NCI-H82 treated with DMSO at 0.1 percent for 48 hours (cell line): ENCODE data around the gene ZBTB20.
"Not testable (repeated sequence)": the region's sequence is repeated elsewhere in the genome, so short reads cannot be mapped to it uniquely, and the experiment has no call there.

Experiments
- DNase-seq: peaks from one replicate; lab custom pipeline; 2025; ENCODE audit not compliant: unreplicated experiment; lab: John Stamatoyannopoulos, UW

Gene ZBTB20

GRCh38 chr3:114846252-114846651 is 300.8 kb downstream of the ZBTB20 start:
- no peak for DNase-seq

DNA sequence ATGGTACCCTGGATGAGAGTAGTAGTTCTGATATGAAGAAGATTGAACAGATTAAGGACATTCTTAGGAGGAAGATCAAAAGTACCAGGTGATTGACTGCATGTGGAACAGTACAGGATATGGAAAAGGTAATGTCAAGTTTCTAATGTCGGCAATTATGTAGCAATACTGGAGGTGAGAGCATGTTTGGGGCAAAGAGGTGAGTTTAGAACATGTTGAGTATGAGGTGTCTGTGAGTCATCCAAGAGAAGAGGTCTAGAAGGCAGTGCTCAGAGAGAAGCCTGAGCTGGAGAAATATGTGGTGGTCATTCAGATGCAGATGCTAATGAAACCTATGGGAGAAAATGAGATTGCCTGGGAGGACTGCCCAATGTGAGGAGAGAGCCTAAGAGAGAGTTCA is 305.6 kb downstream of the ZBTB20 start:
- no peak for DNase-seq

DNA sequence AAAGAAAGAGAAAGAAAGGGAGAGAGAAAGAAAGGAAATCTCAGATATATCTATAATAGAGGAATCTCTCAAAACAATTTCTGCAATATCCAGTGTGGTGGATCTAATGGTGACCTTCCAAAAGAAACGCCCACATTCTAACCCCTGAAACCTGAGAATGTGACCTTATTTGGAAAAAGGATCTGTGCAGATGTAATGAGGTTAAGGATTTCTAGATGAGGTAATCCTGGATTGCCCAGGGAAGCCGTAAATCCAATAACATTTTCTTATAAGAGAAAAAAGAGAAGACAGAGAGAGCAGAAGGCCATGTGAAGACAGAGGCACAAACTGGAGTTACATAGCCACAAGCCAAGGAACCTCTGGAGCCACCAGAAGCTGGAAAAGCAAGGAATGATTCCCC is 307.6 kb downstream of the ZBTB20 start:
- peak; percentile 98 for DNase-seq

DNA sequence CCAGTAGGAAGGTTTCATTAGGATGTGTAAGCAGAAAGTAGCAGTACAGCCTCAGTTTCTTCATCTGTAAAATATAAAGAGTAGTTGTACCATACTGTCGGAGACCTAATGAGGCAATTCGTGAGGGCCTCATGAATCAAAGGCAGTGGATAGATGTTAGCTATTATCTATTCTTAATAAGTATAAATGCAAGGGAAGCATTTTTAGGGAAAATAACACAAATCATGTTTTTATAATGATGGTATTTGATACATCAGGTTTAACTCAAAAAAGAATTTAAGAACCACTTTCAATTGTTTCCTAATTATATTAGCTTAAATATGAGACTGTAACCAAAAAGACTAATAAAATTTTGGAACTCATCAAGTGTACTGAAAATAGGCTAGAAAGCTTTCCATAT is 309.1 kb downstream of the ZBTB20 start:
- DNase-seq, result no peak

GRCh38 chr3:114834175-114834940 is 312.7 kb downstream of the ZBTB20 start:
- no peak for DNase-seq

GRCh38 chr3:114831861-114832260 is 315.2 kb downstream of the ZBTB20 start:
- no peak for DNase-seq

GRCh38 chr3:114830652-114831051 is 316.4 kb downstream of the ZBTB20 start:
- DNase-seq, result no peak

- DNase-seq, result no peak
Measured at GRCh38 chr3:114829783-114830182, 317.3 kb downstream of the ZBTB20 start.

- DNase-seq, result peak; percentile 68
Measured at GRCh38 chr3:114827495-114827894, 319.6 kb downstream of the ZBTB20 start.

DNA sequence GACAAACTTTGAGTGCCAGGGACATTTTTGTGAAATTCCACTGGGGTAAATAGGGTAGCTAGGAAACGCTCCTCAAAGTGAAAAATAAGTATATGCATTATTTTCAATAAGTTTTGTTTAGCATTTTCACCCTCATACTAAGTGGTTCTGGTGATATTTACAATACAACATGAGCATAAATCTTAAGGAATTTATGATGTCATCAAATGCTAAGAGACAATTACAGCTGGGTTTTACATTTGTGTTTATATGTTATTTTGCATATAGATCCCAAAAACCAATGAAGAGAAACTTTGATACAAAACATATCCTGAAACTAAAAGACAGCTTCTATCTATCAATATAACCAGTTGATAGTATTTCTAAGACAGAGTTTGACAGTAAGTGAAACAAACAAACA is 323.1 kb downstream of the ZBTB20 start:
- no peak for DNase-seq

- no peak for DNase-seq
Measured at GRCh38 chr3:114823061-114823460, 324.0 kb downstream of the ZBTB20 start.

GRCh38 chr3:114816052-114816451 is 331.0 kb downstream of the ZBTB20 start:
- no peak for DNase-seq

DNA sequence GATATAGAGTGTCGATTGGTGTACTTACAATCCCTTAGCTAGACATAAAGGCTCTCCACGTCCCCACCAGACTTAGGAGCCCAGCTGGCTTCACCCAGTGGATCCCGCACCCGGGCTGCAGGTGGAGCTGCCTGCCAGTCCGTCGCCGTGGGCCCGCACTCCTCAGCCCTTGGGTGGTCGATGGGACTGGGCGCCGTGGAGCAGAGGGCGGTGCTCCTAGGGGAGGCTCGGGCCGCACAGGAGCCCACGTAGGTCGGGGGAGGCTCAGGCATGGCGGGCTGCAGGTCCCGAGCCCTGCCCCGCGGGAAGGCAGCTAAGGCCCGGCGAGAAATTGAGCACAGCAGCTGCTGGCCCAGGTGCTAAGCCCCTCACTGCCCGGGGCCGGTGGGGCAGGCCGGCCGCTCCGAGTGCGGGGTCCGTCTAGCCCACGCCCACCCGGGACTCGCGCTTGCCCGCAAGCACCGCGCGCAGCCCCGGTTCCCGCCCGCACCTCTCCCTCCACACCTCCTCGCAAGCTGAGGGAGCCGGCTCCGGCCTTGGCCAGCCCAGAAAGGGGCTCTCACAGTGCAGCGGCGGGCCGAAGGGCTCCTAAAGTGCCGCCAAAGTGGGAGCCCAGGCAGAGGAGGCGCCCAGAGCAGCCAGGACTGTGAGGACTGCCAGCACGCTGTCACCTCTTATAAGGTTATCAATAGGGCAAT is 334.4 kb downstream of the ZBTB20 start:
- not testable (repeated sequence) for DNase-seq

- DNase-seq, result no peak
Measured at GRCh38 chr3:114809668-114810413, 337.2 kb downstream of the ZBTB20 start.

DNA sequence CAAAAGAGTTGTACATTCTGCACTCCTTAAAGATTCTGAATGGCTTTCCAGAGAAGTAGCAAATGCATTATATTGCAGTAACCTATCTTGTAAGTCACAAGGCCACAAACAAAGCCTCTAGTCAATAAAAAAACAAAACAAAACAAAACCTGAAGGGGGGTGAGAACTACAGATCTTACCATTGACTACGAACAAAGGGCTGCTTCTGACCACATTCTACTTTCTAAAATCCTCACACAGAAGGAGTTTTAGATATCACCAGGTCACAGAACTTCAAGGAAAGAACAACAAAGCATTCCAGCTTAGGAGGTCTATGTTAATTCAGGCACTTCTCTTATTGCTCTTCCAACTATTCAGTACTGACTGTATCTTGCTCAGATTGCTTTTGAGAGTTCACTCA is 343.0 kb downstream of the ZBTB20 start:
- DNase-seq, result no peak

- DNase-seq, result no peak
Measured at GRCh38 chr3:114803042-114803695, 343.9 kb downstream of the ZBTB20 start.

GRCh38 chr3:114800272-114801031 is 346.6 kb downstream of the ZBTB20 start:
- DNase-seq, result no peak

DNA sequence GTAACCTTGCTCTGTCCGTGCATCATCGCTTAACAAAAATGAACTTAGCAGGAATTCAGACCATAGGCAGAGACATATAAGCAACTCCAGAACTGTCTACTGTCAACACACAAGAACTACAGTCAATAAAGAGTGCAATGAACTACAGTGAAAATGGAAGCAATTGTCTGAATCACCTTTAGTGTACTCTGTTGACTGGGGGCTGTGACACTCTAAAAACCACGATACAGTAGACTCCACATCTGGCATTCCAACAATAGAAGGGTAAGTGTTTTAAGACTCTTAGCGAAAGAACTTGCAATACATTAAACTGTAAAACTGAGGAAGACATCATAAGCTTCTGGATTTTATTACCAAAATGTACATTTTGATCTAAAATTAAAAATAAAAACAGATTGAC is 347.3 kb downstream of the ZBTB20 start:
- DNase-seq, result no peak

DNA sequence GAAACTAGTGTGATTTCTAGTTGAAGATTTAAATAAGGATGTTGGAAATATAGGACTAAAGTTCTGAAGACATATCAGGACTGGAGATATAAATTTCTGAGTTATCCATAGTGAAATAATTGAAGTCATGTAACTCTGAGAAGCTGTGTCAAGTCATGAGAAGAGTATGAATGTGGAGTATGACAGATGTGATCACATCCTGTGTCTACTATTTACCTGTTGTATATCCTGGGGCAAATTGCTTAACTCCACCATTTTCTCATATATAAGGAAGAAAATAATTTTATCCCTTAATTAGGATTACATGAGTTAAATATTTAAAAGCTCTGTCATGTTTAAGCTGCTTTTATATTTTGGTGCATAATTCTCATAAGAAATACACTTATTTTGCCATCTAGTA is 350.3 kb downstream of the ZBTB20 start:
- no peak for DNase-seq

- no peak for DNase-seq
Measured at GRCh38 chr3:114794894-114795630, 352.0 kb downstream of the ZBTB20 start.
